GM12878 (cell line): ENCODE data around the gene INCA1. TPM values are rescaled to one million over a fixed set of nuclear protein-coding genes. Genes with fewer than 3 reads are reported as not detected.

Experiments used
- BCL3 ChIP-seq: IDR thresholded peaks from 2 replicates; pipeline ENCODE4 v1.6.1; 2011; ENCODE audit warnings: borderline replicate concordance, low read depth, mild to moderate bottlenecking, moderate library complexity, low read length; ENCODE audit not compliant: insufficient read depth, poor library complexity, severe bottlenecking
- CEBPB ChIP-seq, 2 experiments: fragments of 150-350 bp in 1 of 2; IDR thresholded peaks; 2 replicates each; pipeline ENCODE4 v1.6.1; 2012 to 2014; ENCODE audit warnings: low read depth in 2 of 2, low read length in 2 of 2, borderline replicate concordance in 1 of 2, inconsistent platforms in 1 of 2
- DPF2 ChIP-seq: fragments of 450-650 bp; IDR thresholded peaks from 2 replicates; pipeline ENCODE4 v1.6.1; 2017; ENCODE audit warnings: mild to moderate bottlenecking
- E4F1 ChIP-seq: fragments of 450-650 bp; IDR thresholded peaks from 2 replicates; pipeline ENCODE4 v1.6.1; 2018; ENCODE audit warnings: borderline replicate concordance, mild to moderate bottlenecking; ENCODE audit not compliant: partially characterized antibody
- EP300 ChIP-seq, 2 experiments: fragments of 150-350 bp in 1 of 2; IDR thresholded peaks; 2 replicates each; pipeline ENCODE4 v1.6.1; 2011 to 2012; ENCODE audit warnings: low read depth in 2 of 2, low read length in 2 of 2, borderline replicate concordance in 1 of 2, improper control_type of control experiment in 1 of 2, inconsistent platforms in 1 of 2; ENCODE audit not compliant: control insufficient read depth in 1 of 2
- IRF3 ChIP-seq: fragments of 450-650 bp; IDR thresholded peaks from 2 replicates; pipeline ENCODE4 v1.6.1; 2014; ENCODE audit warnings: mild to moderate bottlenecking
- MEF2A ChIP-seq: IDR thresholded peaks from 2 replicates; pipeline ENCODE4 v1.6.1; 2011; ENCODE audit warnings: low read depth, mild to moderate bottlenecking, low read length, moderate library complexity; ENCODE audit not compliant: insufficient read depth
- MLLT1 ChIP-seq: fragments of 450-650 bp; IDR thresholded peaks from 2 replicates; pipeline ENCODE4 v1.6.1; 2016; ENCODE audit warnings: mild to moderate bottlenecking
- MYC ChIP-seq: IDR thresholded peaks from 2 replicates; pipeline ENCODE4 v1.6.1; 2011; ENCODE audit warnings: mild to moderate bottlenecking, low read length, moderate library complexity, inconsistent platforms; ENCODE audit not compliant: insufficient read depth, insufficient replicate concordance, insufficient read length, severe bottlenecking
- NR2C2 ChIP-seq: IDR thresholded peaks from 2 replicates; pipeline ENCODE4 v1.6.1; 2011; ENCODE audit warnings: borderline replicate concordance, low read depth; ENCODE audit not compliant: control insufficient read depth, insufficient read length
- PML ChIP-seq: IDR thresholded peaks from 2 replicates; pipeline ENCODE4 v1.6.1; 2012; ENCODE audit warnings: low read length, inconsistent platforms
- REST ChIP-seq: IDR thresholded peaks from 2 replicates; pipeline ENCODE4 v1.6.1; 2012; ENCODE audit warnings: mild to moderate bottlenecking, low read depth, low read length
- SUPT20H ChIP-seq: IDR thresholded peaks from 2 replicates; pipeline ENCODE4 v1.6.1; 2011; ENCODE audit warnings: low read depth, mild to moderate bottlenecking, low read length, moderate library complexity, borderline replicate concordance; ENCODE audit not compliant: control insufficient read depth
- TCF7 ChIP-seq: IDR thresholded peaks from 2 replicates; pipeline ENCODE4 v1.6.1; 2014; ENCODE audit warnings: antibody characterized with exemption, borderline replicate concordance
- USF1 ChIP-seq: IDR thresholded peaks from 2 replicates; pipeline ENCODE4 v1.6.1; 2011; ENCODE audit warnings: borderline replicate concordance, low read depth, mild to moderate bottlenecking, moderate library complexity, mixed read lengths, low read length; ENCODE audit not compliant: insufficient read depth; ENCODE audit errors: extremely low read length
- ZNF217 ChIP-seq: fragments of 450-650 bp; IDR thresholded peaks from 2 replicates; pipeline ENCODE4 v1.6.1; 2017; ENCODE audit warnings: antibody characterized with exemption, mild to moderate bottlenecking
- ZNF24 ChIP-seq: fragments of 450-650 bp; IDR thresholded peaks from 2 replicates; pipeline ENCODE4 v1.6.1; 2017; ENCODE audit warnings: antibody characterized with exemption, mild to moderate bottlenecking
- ZZZ3 ChIP-seq: IDR thresholded peaks from 2 replicates; pipeline ENCODE4 v1.6.1; 2011; ENCODE audit warnings: low read depth; ENCODE audit not compliant: control insufficient read depth, insufficient read length
- polyA plus RNA-seq, 11 experiments: library from polyadenylated mRNA; depleted of rRNA in 4 of 11; unstranded in 6 of 11; stranded (reverse) in 5 of 11; fragments of >200 nt; fragmentation: Nextera tagmentation in 4 of 11; fragmentation: Illumina TruSeq in 1 of 11; extraction: Ambion mirVana in 4 of 11; extraction: Trizol in 1 of 11; gene quantifications; 1 replicate in 1 of 11; 2 replicates in 10 of 11; pipeline versions ENCODE4 v1.2.1 to v1.2.3, GENCODE V29; 2011 to 2016; ENCODE audit warnings: inconsistent platforms in 2 of 11, missing spikeins in 2 of 11, low read depth in 1 of 11
- total RNA-seq, 4 experiments: library from RNA; depleted of rRNA in 3 of 4; stranded (reverse); fragments of >200 nt in 3 of 4; fragmentation: Illumina TruSeq in 1 of 4; extraction: Trizol in 1 of 4; gene quantifications; 2 replicates each; pipeline versions ENCODE4 v1.2.1 to v1.2.3, GENCODE V29; 2013 to 2021

The INCA1 gene
- total and polyA plus RNA-seq, 10 of the 15 experiments (the other 5 are each of a cell fraction or from before 2014, with no cell fraction given), result 0.19 to 1.8 (median 0.45) TPM

- TF ChIP-seq IRF3, result no peak
- no peak for TF ChIP-seq CEBPB (IDR thresholded peaks at IDR 0.05; ENCODE audit: borderline replicate concordance in 1 of 2, low read depth in 2 of 2, low read length in 2 of 2)
- TF ChIP-seq MLLT1, result no peak
- no peak for TF ChIP-seq DPF2
- no peak for TF ChIP-seq MEF2A
- TF ChIP-seq NR2C2, result no peak
- TF ChIP-seq ZNF217, result no peak
- no peak for TF ChIP-seq ZNF24
- no peak for TF ChIP-seq EP300 (IDR thresholded peaks at IDR 0.05; ENCODE audit: borderline replicate concordance in 1 of 2, control insufficient read depth in 1 of 2, low read depth in 2 of 2, low read length in 2 of 2)
- TF ChIP-seq E4F1, result no peak
- no peak for TF ChIP-seq REST
- TF ChIP-seq ZZZ3, result no peak
- TF ChIP-seq USF1, result no peak
- no peak for TF ChIP-seq MYC
- no peak for TF ChIP-seq BCL3
- TF ChIP-seq TCF7, result no peak
- TF ChIP-seq SUPT20H, result no peak
- no peak for TF ChIP-seq PML
Observed at GRCh38 chr17:4947010-4947410, 50.3 kb downstream of the INCA1 start (continued).
